AG09309 (cell line): ENCODE measurements around the gene MOB3B.

ENCODE experiments used
- DNase-seq: peaks from one replicate; pipeline ENCODE4 v3.0.0-alpha.2; 2010; ENCODE audit warnings: low read depth
- H3K4me3 ChIP-seq: 2 replicates; pipeline ENCODE4 v1.5.1; 2011; ENCODE audit warnings: mild to moderate bottlenecking, low read depth, low read length, moderate library complexity; ENCODE audit not compliant: control insufficient read depth
- TF ChIP-seq, protein P1 (sequence below): IDR thresholded peaks from 2 replicates; pipeline ENCODE4 v1.5.1; 2011; ENCODE audit warnings: mild to moderate bottlenecking, low read depth, low read length, inconsistent platforms; ENCODE audit not compliant: insufficient read depth, control insufficient read depth; ENCODE audit errors: missing control alignments

The MOB3B gene

DNA sequence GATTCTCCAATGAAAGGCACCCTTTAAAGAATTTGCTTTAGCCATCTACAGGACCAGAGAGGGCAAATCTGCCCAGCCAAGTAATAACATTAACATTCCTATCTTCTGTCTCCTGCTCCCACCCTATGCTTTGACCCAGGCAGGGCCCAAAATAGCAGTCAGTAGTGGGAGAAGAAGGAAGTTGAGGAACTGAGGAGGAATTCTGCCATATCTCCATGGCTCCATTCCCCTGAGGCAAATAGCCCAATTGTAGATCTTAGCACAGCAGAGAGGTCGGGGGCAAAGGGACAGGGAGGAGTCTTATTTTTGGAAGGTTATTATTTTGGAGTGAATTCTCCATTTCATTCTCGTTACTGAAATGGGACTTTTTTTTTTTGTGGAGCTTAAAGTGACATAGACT lies 116.7 kb downstream of the MOB3B start:
- DNase-seq, result no peak
- TF ChIP-seq, protein P1, sequence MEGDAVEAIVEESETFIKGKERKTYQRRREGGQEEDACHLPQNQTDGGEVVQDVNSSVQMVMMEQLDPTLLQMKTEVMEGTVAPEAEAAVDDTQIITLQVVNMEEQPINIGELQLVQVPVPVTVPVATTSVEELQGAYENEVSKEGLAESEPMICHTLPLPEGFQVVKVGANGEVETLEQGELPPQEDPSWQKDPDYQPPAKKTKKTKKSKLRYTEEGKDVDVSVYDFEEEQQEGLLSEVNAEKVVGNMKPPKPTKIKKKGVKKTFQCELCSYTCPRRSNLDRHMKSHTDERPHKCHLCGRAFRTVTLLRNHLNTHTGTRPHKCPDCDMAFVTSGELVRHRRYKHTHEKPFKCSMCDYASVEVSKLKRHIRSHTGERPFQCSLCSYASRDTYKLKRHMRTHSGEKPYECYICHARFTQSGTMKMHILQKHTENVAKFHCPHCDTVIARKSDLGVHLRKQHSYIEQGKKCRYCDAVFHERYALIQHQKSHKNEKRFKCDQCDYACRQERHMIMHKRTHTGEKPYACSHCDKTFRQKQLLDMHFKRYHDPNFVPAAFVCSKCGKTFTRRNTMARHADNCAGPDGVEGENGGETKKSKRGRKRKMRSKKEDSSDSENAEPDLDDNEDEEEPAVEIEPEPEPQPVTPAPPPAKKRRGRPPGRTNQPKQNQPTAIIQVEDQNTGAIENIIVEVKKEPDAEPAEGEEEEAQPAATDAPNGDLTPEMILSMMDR, result no peak

DNA sequence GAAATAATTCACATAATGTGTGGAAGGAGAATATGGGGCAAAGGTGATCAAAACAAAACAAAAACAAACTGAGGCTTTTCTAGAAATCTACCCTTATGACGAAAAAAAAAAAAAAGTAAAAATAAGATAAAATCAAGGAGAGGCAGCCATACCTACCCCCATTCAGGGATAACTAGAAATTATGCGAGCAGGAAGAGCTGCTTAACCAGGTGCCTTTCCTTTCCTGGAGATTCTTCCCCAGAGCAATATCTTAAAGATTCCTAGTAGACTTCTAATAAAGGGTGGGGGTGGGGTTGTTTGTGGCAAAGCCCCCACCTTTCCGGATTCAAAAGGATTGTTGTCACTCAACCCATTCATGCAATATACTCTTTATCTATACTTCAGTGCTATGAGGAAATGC lies 117.5 kb downstream of the MOB3B start:
- TF ChIP-seq, protein P1, result no peak
- H3K4me3 ChIP-seq, result no peak overlapping the region
- DNase-seq, result no peak

More for the DNA sequence above, 116.7 kb downstream of the MOB3B start:
- no peak overlapping the region for H3K4me3 ChIP-seq

DNA sequence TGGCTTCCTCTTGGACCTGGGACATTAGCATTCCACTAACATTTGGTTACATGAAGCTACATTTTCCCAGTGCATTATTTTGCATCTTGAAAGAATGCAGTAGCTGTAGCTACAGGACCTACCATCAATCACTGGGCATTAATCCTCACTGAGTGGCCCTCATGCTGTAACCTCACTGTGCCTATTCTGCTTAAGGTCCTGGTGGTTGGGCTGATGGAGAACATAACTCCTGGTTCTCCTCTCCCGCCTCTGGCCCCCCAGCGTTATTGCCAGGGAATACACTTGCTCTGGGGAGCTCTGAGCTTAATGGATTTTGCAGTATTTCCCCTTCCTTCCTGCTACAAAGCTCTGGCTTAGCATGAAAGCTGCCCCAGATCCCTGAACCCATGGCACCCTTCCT lies 121.1 kb downstream of the MOB3B start:
- H3K4me3 ChIP-seq, result no peak overlapping the region
- DNase-seq, result no peak
- TF ChIP-seq, protein P1, result no peak

DNA sequence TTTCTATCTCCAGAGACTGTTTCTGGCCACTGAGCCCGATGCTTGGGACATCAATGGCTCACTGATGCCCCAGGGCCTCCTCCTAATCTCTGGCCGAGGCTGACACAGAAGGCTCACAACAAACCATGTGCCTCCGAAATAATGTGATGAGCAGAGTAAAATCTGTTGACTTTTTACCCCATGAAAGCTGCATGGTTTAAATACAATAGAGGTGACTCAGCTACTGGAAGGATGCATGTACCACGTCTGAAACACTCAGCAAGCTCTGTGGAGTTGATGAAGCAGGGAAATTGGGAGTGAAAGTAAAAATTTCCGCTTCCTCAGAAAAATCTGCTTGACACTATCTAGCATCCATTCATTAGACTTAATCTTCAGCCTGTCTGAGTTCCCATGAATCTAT lies 121.6 kb downstream of the MOB3B start:
- DNase-seq, result no peak
- TF ChIP-seq, protein P1, result no peak
- H3K4me3 ChIP-seq, result no peak overlapping the region

- no peak for DNase-seq
- no peak overlapping the region for H3K4me3 ChIP-seq
- TF ChIP-seq, protein P1, result no peak
These were observed 122.1 kb downstream of the MOB3B start for GRCh38 chr9:27407491-27407890.

DNA sequence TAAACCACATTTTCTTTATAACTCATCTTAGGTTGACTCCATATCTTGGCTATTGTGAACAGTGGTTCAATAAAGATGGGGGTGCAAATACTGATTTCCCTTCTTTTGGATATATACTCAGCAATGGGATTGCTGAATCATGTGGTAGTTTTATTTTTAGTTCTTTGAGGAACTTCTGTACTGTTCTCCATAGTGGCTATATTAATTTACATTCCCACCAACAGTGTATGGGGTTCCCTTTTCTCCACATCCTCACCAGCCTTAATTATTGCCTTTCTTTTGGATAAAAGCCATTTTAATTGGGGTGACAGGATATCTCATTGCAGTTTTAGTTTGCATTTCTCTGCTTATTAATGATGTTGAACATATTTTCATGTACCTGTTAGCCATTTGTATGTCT lies 125.0 kb downstream of the MOB3B start:
- TF ChIP-seq, protein P1, result no peak
- H3K4me3 ChIP-seq, result no peak overlapping the region
- no peak for DNase-seq

GRCh38 chr9:27402626-27403025 lies 127.0 kb downstream of the MOB3B start:
- TF ChIP-seq, protein P1, result no peak
- H3K4me3 ChIP-seq, result no peak overlapping the region
- no peak for DNase-seq
